ENCODE data around the gene EIF2S3B.

The EIF2S3B gene

DNA sequence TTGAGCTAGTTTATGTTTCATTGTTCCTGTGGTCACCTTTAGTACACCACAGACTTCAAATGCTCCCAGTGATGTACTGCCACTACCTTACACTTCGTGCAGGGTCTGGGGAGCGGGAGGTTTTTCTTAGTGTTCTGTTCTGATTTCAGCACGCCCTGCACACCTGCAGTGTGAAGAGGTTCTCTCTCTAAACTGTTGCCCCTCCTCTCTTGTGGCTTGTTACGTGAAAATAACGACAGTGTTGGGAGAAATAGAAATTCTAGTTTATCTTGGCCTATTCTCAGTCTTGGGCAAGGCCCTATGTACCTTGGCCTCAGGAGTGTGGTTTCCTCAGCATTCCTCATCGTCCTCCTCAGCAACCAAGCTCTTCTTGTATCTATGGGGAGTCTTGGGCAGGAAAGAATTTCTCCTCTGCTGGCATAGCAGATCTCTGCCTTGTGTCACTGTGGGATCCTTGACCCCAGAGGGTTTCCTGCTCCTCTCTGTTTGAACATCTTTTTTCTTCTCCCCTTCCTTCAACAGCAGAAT lies 48.6 kb downstream of the EIF2S3B start:
- DNase-seq (ENCODE audit: low spot score) = no peak

DNA sequence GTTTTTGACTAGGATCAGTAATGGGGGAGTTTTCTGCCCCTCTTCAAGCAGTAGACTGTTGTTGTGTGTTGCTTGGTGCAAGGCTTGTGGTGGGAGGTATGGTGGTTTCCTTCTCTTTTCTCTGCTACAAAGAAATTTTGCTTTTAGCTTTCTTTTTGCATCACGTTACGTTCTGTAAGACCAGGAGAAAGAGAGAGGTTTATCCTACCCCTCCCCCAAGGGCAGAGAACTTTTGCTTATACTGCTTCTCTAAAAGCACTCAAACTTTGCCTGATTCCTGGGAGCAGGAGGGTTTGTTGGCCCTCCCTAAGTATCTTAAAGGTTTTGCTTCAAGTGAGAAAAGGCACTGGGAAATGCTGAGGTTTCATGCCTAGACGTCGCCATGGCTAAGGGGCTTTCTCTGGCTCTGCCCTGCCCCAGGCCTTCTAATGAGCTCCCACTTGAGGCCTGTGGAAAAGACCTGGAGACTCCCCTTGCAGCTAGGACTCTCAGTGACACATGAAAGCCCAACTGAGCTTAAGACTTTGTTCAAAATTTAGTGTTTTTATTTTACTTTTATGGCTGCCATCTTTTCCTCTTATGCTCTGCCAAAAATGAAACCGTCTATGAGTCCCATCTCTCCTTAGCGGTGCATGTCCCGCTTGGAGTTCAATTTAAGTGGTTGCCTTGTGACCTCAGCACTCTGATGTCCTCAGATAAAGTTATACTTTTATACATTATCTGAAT lies 49.2 kb downstream of the EIF2S3B start:
- no peak for DNase-seq (ENCODE audit: low spot score)

DNA sequence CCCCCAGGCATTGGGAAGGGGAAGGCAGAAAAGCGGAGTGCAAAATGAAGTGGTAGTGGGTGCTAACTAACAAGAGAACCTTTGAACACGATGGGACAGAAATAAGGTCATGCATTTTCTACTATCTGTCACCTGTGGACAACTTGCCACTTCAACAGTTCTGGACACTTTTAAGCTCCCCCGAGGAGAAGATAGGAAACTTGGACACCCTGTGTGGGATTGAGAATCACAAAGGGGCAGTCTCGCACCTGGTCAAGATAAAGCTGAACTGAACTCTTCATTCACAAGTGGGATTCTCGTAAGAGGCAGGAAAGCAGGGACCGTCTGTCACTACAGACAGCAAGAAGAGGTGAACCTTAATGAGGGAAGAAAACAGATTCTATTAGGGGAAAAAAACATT lies 51.6 kb downstream of the EIF2S3B start:
- no peak for DNase-seq (ENCODE audit: low spot score)

DNA sequence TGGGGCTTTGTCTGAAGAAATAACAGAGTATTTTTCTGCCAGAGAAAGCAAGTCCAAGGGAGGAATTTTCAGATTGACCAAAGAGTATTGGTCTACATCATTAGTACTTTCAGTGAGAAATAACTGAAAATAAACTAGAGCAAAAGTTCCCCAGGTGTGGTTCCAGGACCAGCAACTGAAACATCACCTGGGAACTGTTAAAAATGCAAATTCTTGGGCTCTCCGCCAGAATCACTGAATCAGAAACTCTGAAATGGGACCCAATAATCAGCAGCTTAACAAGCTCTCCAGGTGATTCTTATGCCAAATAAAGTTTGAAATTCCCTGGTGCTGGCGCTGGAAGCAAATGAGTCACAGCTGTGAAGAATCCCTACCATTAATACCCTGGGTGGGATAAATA lies 52.1 kb downstream of the EIF2S3B start:
- DNase-seq (ENCODE audit: low spot score) = no peak
